Muscle layer of duodenum (tissue), 2 donors: ENCODE results near the gene HIVEP3.

Experiments used
- H3K27ac ChIP-seq: one replicate; pipeline ENCODE4 v1.7.0; 2013; ENCODE audit warnings: mild to moderate bottlenecking, low read length
- H3K27me3 ChIP-seq: one replicate; pipeline ENCODE4 v1.7.0; 2013; ENCODE audit warnings: low read depth, mild to moderate bottlenecking, control low read depth, low read length
- H3K36me3 ChIP-seq, 2 donors: one replicate each; pipeline ENCODE4 v1.7.0; 2013; ENCODE audit warnings: low read length in 2 of 2, control low read depth in 1 of 2, mild to moderate bottlenecking in 1 of 2; ENCODE audit not compliant: insufficient read depth in 2 of 2, control insufficient read depth in 1 of 2
- H3K4me1 ChIP-seq, 2 donors: one replicate each; pipeline ENCODE4 v1.7.0; 2013; ENCODE audit warnings: low read length in 2 of 2, mild to moderate bottlenecking in 2 of 2, control low read depth in 1 of 2, moderate library complexity in 1 of 2; ENCODE audit not compliant: insufficient read depth in 2 of 2, control insufficient read depth in 1 of 2
- H3K4me3 ChIP-seq, 2 donors: one replicate each; pipeline ENCODE4 v1.7.0; 2013; ENCODE audit warnings: low read length in 2 of 2, low read depth in 1 of 2, mild to moderate bottlenecking in 1 of 2
- H3K9me3 ChIP-seq, 2 donors: one replicate each; pipeline ENCODE4 v1.7.0; 2013; ENCODE audit warnings: low read length in 2 of 2, control low read depth in 1 of 2, mild to moderate bottlenecking in 1 of 2; ENCODE audit not compliant: control insufficient read depth in 1 of 2
- donor health status: healthy.

Gene HIVEP3

GRCh38 chr1:41523949-41524675 lies 394.6 kb downstream of the HIVEP3 start:
- Histone ChIP-seq H3K4me3 (no peak overlapping the region), H3K27ac (no peak overlapping the region), H3K27me3 (no peaks in the 10 kb centered on the region), H3K9me3 (no peaks in the 10 kb centered on the region), H3K36me3 (peaks cover 0 to 4% of the 10 kb centered on the region in 2 donors), H3K4me1 (no peaks in the 10 kb centered on the region)

- Histone ChIP-seq H3K9me3 (no peaks in the 10 kb centered on the region), H3K4me3 (no peak overlapping the region), H3K4me1 (no peaks in the 10 kb centered on the region), H3K27ac (no peak overlapping the region), H3K36me3 (peaks cover 0 to 4% of the 10 kb centered on the region in 2 donors), H3K27me3 (no peaks in the 10 kb centered on the region)
Measured at GRCh38 chr1:41523071-41523470, 395.7 kb downstream of the HIVEP3 start.

- Histone ChIP-seq H3K27me3 (no peaks in the 10 kb centered on the region), H3K9me3 (no peaks in the 10 kb centered on the region), H3K4me1 (no peaks in the 10 kb centered on the region), H3K36me3 (peaks cover 0 to 4% of the 10 kb centered on the region in 2 donors), H3K27ac (no peak overlapping the region), H3K4me3 (no peak overlapping the region)
Measured at GRCh38 chr1:41521766-41522165, 397.0 kb downstream of the HIVEP3 start.

GRCh38 chr1:41520951-41521752 lies 397.6 kb downstream of the HIVEP3 start:
- Histone ChIP-seq H3K9me3 (no peaks in the 10 kb centered on the region), H3K4me1 (no peaks in the 10 kb centered on the region), H3K36me3 (peaks cover 0 to 4% of the 10 kb centered on the region in 2 donors), H3K4me3 (no peak overlapping the region), H3K27me3 (no peaks in the 10 kb centered on the region), H3K27ac (no peak overlapping the region)

- H3K4me1 ChIP-seq: peaks cover 4 to 9% of the 10 kb centered on the region in 2 donors
- H3K27ac ChIP-seq: no peak overlapping the region
- H3K27me3 ChIP-seq: no peaks in the 10 kb centered on the region
- H3K9me3 ChIP-seq: no peaks in the 10 kb centered on the region
- H3K36me3 ChIP-seq: peaks cover 0 to 4% of the 10 kb centered on the region in 2 donors
- no peak overlapping the region for H3K4me3 ChIP-seq
Measured at GRCh38 chr1:41519667-41520066, 399.1 kb downstream of the HIVEP3 start.

GRCh38 chr1:41518471-41518870 lies 400.3 kb downstream of the HIVEP3 start:
- H3K9me3 ChIP-seq: no peaks in the 10 kb centered on the region
- no peak overlapping the region for H3K27ac ChIP-seq
- peaks cover 4 to 9% of the 10 kb centered on the region in 2 donors for H3K4me1 ChIP-seq
- no peaks in the 10 kb centered on the region for H3K36me3 ChIP-seq
- no peaks in the 10 kb centered on the region for H3K27me3 ChIP-seq
- H3K4me3 ChIP-seq: no peak overlapping the region

- Histone ChIP-seq H3K4me1 (peaks cover 4 to 9% of the 10 kb centered on the region in 2 donors), H3K36me3 (peaks cover 0 to 5% of the 10 kb centered on the region in 2 donors), H3K27ac (no peak overlapping the region), H3K4me3 (no peak overlapping the region), H3K9me3 (no peaks in the 10 kb centered on the region), H3K27me3 (no peaks in the 10 kb centered on the region)
Measured at GRCh38 chr1:41517062-41517438, 401.7 kb downstream of the HIVEP3 start.

- Histone ChIP-seq H3K9me3 (no peaks in the 10 kb centered on the region), H3K4me1 (peaks cover 4 to 9% of the 10 kb centered on the region in 2 donors), H3K36me3 (peaks cover 0 to 5% of the 10 kb centered on the region in 2 donors), H3K4me3 (peak overlapping the region; percentile 55 to 61), H3K27me3 (no peaks in the 10 kb centered on the region), H3K27ac (no peak overlapping the region)
Measured at GRCh38 chr1:41516168-41517061, 402.3 kb downstream of the HIVEP3 start.

GRCh38 chr1:41515778-41516167 lies 402.9 kb downstream of the HIVEP3 start:
- Histone ChIP-seq H3K4me1 (peaks cover 4 to 9% of the 10 kb centered on the region in 2 donors), H3K9me3 (no peaks in the 10 kb centered on the region), H3K4me3 (peak overlapping the region in 1 of 2 donors; percentile 61), H3K36me3 (peaks cover 0 to 8% of the 10 kb centered on the region in 2 donors), H3K27ac (no peak overlapping the region), H3K27me3 (no peaks in the 10 kb centered on the region)

- Histone ChIP-seq H3K4me3 (no peak overlapping the region), H3K27me3 (no peaks in the 10 kb centered on the region), H3K9me3 (no peaks in the 10 kb centered on the region), H3K36me3 (peaks cover 0 to 9% of the 10 kb centered on the region in 2 donors), H3K27ac (no peak overlapping the region), H3K4me1 (peaks cover 4 to 9% of the 10 kb centered on the region in 2 donors)
Measured at GRCh38 chr1:41515131-41515678, 403.5 kb downstream of the HIVEP3 start.
